HepG2 (cell line): ENCODE measurements around the gene PIK3CB. TPM values are rescaled to one million over a fixed set of nuclear protein-coding genes. Genes with fewer than 3 reads are reported as not detected.
A peak's percentile ranks its signal among the peaks of the same experiment; 100 is the strongest.

ENCODE experiments used
- CEBPB ChIP-seq: IDR thresholded peaks from 2 replicates; pipeline ENCODE4 v1.6.1; 2011; ENCODE audit warnings: low read depth, low read length, improper control_type of control experiment, borderline replicate concordance
- CTCF ChIP-seq: sonication (generic); formaldehyde crosslinking; IDR thresholded peaks from 2 replicates; pipeline ENCODE4 v1.5.0; 2020; ENCODE audit warnings: mild to moderate bottlenecking, missing genetic modification reagents, moderate library complexity
- EP300 ChIP-seq, 3 experiments: sonication (generic) in 1 of 3; formaldehyde crosslinking in 1 of 3; IDR thresholded peaks; 2 replicates each; pipeline versions ENCODE4 v1.5.1 to v1.6.1; 2011 to 2020; ENCODE audit warnings: low read depth in 2 of 3, low read length in 2 of 3, borderline replicate concordance in 1 of 3, improper control_type of control experiment in 1 of 3, mild to moderate bottlenecking in 1 of 3, missing genetic modification reagents in 1 of 3, moderate library complexity in 1 of 3
- PHF5A ChIP-seq: IDR thresholded peaks from one replicate; pipeline ENCODE4 v1.6.1; 2018; ENCODE audit warnings: low read depth, missing genetic modification reagents; ENCODE audit not compliant: unreplicated experiment
- SNRNP70 ChIP-seq: fragments of 200-400 bp; formaldehyde crosslinking; IDR thresholded peaks from 2 replicates; pipeline ENCODE4 v1.6.1; 2017; ENCODE audit warnings: mild to moderate bottlenecking, low read depth, low read length, moderate library complexity
- TBX2 ChIP-seq: sonication (generic); formaldehyde crosslinking; IDR thresholded peaks from 2 replicates; pipeline ENCODE4 v1.5.0; 2020; ENCODE audit warnings: missing genetic modification reagents, mild to moderate bottlenecking, borderline replicate concordance
- TFDP1 ChIP-seq: IDR thresholded peaks from 2 replicates; pipeline ENCODE4 v1.6.1; 2016; ENCODE audit warnings: missing compliant biosample characterization, missing genetic modification reagents, borderline replicate concordance
- THAP7 ChIP-seq: sonication (generic); formaldehyde crosslinking; IDR thresholded peaks from 2 replicates; pipeline ENCODE4 v1.8.1; 2023; ENCODE audit warnings: mild to moderate bottlenecking, missing genetic modification reagents
- ZBTB42 ChIP-seq: sonication (generic); formaldehyde crosslinking; IDR thresholded peaks from 2 replicates; pipeline ENCODE4 v1.5.0; 2020; ENCODE audit warnings: mild to moderate bottlenecking, missing genetic modification reagents
- ZBTB7B ChIP-seq: sonication (generic); formaldehyde crosslinking; IDR thresholded peaks from 2 replicates; pipeline ENCODE4 v1.4.0; 2020; ENCODE audit warnings: missing genetic modification reagents
- ZFP36L2 ChIP-seq: sonication (generic); formaldehyde crosslinking; IDR thresholded peaks from 2 replicates; pipeline ENCODE4 v1.4.0; 2020; ENCODE audit warnings: missing genetic modification reagents
- ZFP91 ChIP-seq: sonication (generic); formaldehyde crosslinking; IDR thresholded peaks from 2 replicates; pipeline ENCODE4 v1.9.0; 2022; ENCODE audit warnings: missing genetic modification reagents, mild to moderate bottlenecking, borderline replicate concordance
- ZNF10 ChIP-seq: sonication (generic); formaldehyde crosslinking; IDR thresholded peaks from 2 replicates; pipeline ENCODE4 v1.4.0; 2020; ENCODE audit warnings: mild to moderate bottlenecking, low read depth, missing genetic modification reagents, borderline replicate concordance
- ZNF101 ChIP-seq: sonication (generic); formaldehyde crosslinking; IDR thresholded peaks from 2 replicates; pipeline ENCODE4 v1.4.0; 2020; ENCODE audit warnings: mild to moderate bottlenecking, low read depth, missing genetic modification reagents, borderline replicate concordance
- ZNF275 ChIP-seq: sonication (generic); formaldehyde crosslinking; IDR thresholded peaks from 2 replicates; pipeline ENCODE4 v1.8.0; 2022; ENCODE audit warnings: missing genetic modification reagents, mild to moderate bottlenecking, inconsistent platforms, borderline replicate concordance
- ZNF367 ChIP-seq: sonication (generic); formaldehyde crosslinking; IDR thresholded peaks from 2 replicates; pipeline ENCODE4 v1.4.0; 2020; ENCODE audit warnings: missing genetic modification reagents, borderline replicate concordance
- ZNF891 ChIP-seq: sonication (generic); formaldehyde crosslinking; IDR thresholded peaks from 2 replicates; pipeline ENCODE4 v1.5.0; 2020; ENCODE audit warnings: mild to moderate bottlenecking, missing genetic modification reagents
- polyA plus RNA-seq, 8 experiments: library from polyadenylated mRNA; depleted of rRNA in 3 of 8; stranded (reverse) in 7 of 8; unstranded in 1 of 8; fragments of >200 nt; fragmentation: Illumina TruSeq in 4 of 8; extraction: Trizol in 4 of 8; gene quantifications; 2 replicates each; pipeline versions ENCODE4 v1.2.1 to v1.2.3, GENCODE V29; 2011 to 2016; ENCODE audit warnings: low read depth in 4 of 8, missing spikeins in 1 of 8, mixed read lengths in 1 of 8; ENCODE audit not compliant: insufficient read depth in 1 of 8
- total RNA-seq, 5 experiments: library from RNA; depleted of rRNA; stranded (reverse); fragments of >200 nt; fragmentation: Illumina TruSeq; extraction: Trizol; gene quantifications; 2 replicates each; pipeline ENCODE4 v1.2.3, GENCODE V29; 2016; ENCODE audit warnings: low read depth in 1 of 5

Gene PIK3CB
- total and polyA plus RNA-seq, 2 of the 13 experiments (the other 11 are each of a cell fraction or from before 2014, with no cell fraction given): 6.6 to 18.7 TPM

- TF ChIP-seq EP300 (IDR thresholded peaks at IDR 0.05; ENCODE audit: low read depth in 2 of 2, low read length in 2 of 2) (peak; percentile 39 to 90; a peak in 3 of 4 replicates), EP300 (CRISPR knock-in tag; IDR thresholded peaks at IDR 0.05; ENCODE audit: borderline replicate concordance) (peak; percentile 84), ZNF10 (no peak), CEBPB (peak; percentile 67; the same call in 1 of the 2 replicates), ZNF891 (CRISPR knock-in tag) (no peak), ZFP36L2 (CRISPR knock-in tag) (no peak), THAP7 (CRISPR knock-in tag) (0 out of 2 replicates have a peak, but pooled peaks have one; percentile 25), PHF5A (no peak), SNRNP70 (no peak), TBX2 (peak; percentile 98), ZFP91 (CRISPR knock-in tag) (peak; percentile 50; the same call in 1 of the 2 replicates), ZNF101 (CRISPR knock-in tag) (peak; percentile 67; the same call in 1 of the 2 replicates), ZNF275 (CRISPR knock-in tag) (peak; percentile 48; the same call in 1 of the 2 replicates), TFDP1 (CRISPR knock-in tag) (peak; percentile 81), CTCF (CRISPR knock-in tag) (peak; percentile 58), ZBTB7B (CRISPR knock-in tag) (peak; percentile 74; the same call in 1 of the 2 replicates), ZNF367 (CRISPR knock-in tag) (no peak), ZBTB42 (CRISPR knock-in tag) (no peak)
Measured at GRCh38 chr3:138862924-138863775, 28.4 kb upstream of the PIK3CB start (continued).
